Mesendoderm (in vitro differentiated cells): ENCODE results near the gene MOXD1.
A peak's percentile ranks its signal among the peaks of the same experiment; 100 is the strongest.
"Not testable (repeated sequence)": the region's sequence is repeated elsewhere in the genome, so short reads cannot be mapped to it uniquely, and the experiment has no call there.

Experiments used
- DNase-seq: peaks from one replicate; pipeline ENCODE4 v3.0.0; 2013
- H2AK5ac ChIP-seq: 2 replicates; pipeline ENCODE4 v1.6.1; 2013; ENCODE audit warnings: low read length, inconsistent platforms
- H2BK120ac ChIP-seq: 2 replicates; pipeline ENCODE4 v1.6.1; 2013; ENCODE audit warnings: low read depth, mild to moderate bottlenecking, low read length, moderate library complexity, mixed read lengths
- H2BK15ac ChIP-seq: replicated peaks from 2 replicates; pipeline ENCODE4 v1.6.1; 2013; ENCODE audit warnings: low read depth, mild to moderate bottlenecking, moderate library complexity
- H2BK5ac ChIP-seq: 2 replicates; pipeline ENCODE4 v1.6.1; 2013; ENCODE audit warnings: low read length, inconsistent platforms
- H3K18ac ChIP-seq: 2 replicates; pipeline ENCODE4 v1.6.1; 2013; ENCODE audit warnings: mild to moderate bottlenecking, low read length, mixed read lengths
- H3K23ac ChIP-seq: one replicate; pipeline ENCODE4 v1.6.1; 2013; ENCODE audit warnings: low read length
- H3K27ac ChIP-seq: 2 replicates; pipeline ENCODE4 v1.5.1; 2013; ENCODE audit warnings: low read depth, mild to moderate bottlenecking, inconsistent platforms, low read length, moderate library complexity
- H3K27me3 ChIP-seq: 2 replicates; pipeline ENCODE4 v1.6.1; 2013; ENCODE audit warnings: low read length, control low read depth, mild to moderate bottlenecking, inconsistent platforms; ENCODE audit not compliant: insufficient read depth, poor library complexity
- H3K36me3 ChIP-seq: 2 replicates; pipeline ENCODE4 v1.6.1; 2013; ENCODE audit warnings: low read length, inconsistent platforms; ENCODE audit not compliant: control insufficient read depth, insufficient read depth
- H3K4ac ChIP-seq: one replicate; pipeline ENCODE4 v1.6.1; 2013; ENCODE audit warnings: low read depth, mild to moderate bottlenecking, low read length, moderate library complexity
- H3K4me1 ChIP-seq: 2 replicates; pipeline ENCODE4 v1.6.1; 2013; ENCODE audit warnings: low read depth, low read length, inconsistent platforms; ENCODE audit not compliant: control insufficient read depth
- H3K4me2 ChIP-seq: 2 replicates; pipeline ENCODE4 v1.6.1; 2013; ENCODE audit warnings: low read length
- H3K4me3 ChIP-seq: 2 replicates; pipeline ENCODE4 v1.5.1; 2013; ENCODE audit warnings: mild to moderate bottlenecking, low read length
- H3K56ac ChIP-seq: one replicate; pipeline ENCODE4 v1.6.1; 2013; ENCODE audit warnings: low read length
- H3K79me1 ChIP-seq: 2 replicates; pipeline ENCODE4 v1.6.1; 2013; ENCODE audit warnings: low read length, inconsistent platforms
- H3K79me2 ChIP-seq: 2 replicates; pipeline ENCODE4 v1.6.1; 2013; ENCODE audit warnings: mild to moderate bottlenecking, low read length; ENCODE audit not compliant: control insufficient read depth, insufficient read depth
- H3K9ac ChIP-seq: 2 replicates; pipeline ENCODE4 v1.6.1; 2013; ENCODE audit warnings: low read length, inconsistent platforms
- H4K5ac ChIP-seq: one replicate; pipeline ENCODE4 v1.6.1; 2013; ENCODE audit warnings: low read length
- H4K8ac ChIP-seq: one replicate; pipeline ENCODE4 v1.6.1; 2013; ENCODE audit warnings: low read depth, mild to moderate bottlenecking, control low read depth, low read length, moderate library complexity
- WGBS: extraction: QIAGEN DNeasy Blood & Tissue Kit; methylation state at CpG from one replicate; pipeline ENCODE4 v1.1.7; 2013; ENCODE audit warnings: low lambda C conversion rate, missing lambda C conversion rate; ENCODE audit not compliant: insufficient coverage; ENCODE audit errors: extremely low coverage; 5-methylcytosine and 5-hydroxymethylcytosine counted together

Gene MOXD1

GRCh38 chr6:132359886-132360285, 41.4 kb downstream of the MOXD1 start:
- Histone ChIP-seq H4K5ac (no peak overlapping the region), H3K4me1 (no peaks in the 10 kb centered on the region), H3K79me1 (no peaks in the 10 kb centered on the region), H3K56ac (no peak overlapping the region), H3K36me3 (no peaks in the 10 kb centered on the region), H2BK15ac (no peak overlapping the region), H3K4ac (no peak overlapping the region), H3K79me2 (no peaks in the 10 kb centered on the region), H3K27ac (no peak overlapping the region), H2BK120ac (no peak overlapping the region), H3K27me3 (no peaks in the 10 kb centered on the region), H4K8ac (no peak overlapping the region), H3K4me3 (no peak overlapping the region), H3K4me2 (no peak overlapping the region), H3K9ac (no peak overlapping the region), H2AK5ac (no peak overlapping the region), H3K23ac (no peak overlapping the region), H3K18ac (no peak overlapping the region), H2BK5ac (no peak overlapping the region)
- DNase-seq: no peak
- no CpG with 5 or more reads among the region's 2 CpGs for WGBS

DNA sequence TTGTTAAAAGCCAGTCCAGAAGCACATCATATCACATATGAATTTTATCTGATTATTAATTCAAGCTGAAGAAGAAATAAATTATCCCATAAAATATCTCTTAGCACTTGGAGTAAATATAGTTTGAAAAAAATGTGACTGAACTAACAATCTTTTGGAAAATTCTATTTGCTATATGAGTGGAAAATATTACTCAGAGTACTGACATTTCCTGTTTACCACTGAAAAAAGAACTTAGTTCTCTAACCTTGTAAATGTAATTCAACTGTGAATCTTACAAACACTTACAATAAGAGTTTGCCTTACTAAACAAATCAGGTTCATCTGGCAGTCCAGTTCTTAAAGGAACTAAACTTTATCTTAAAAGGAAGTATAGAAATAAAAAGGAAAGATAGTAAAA, 44.2 kb downstream of the MOXD1 start:
- no peak overlapping the region for H2BK120ac ChIP-seq
- H4K5ac ChIP-seq: no peak overlapping the region
- no peaks in the 10 kb centered on the region for H3K79me1 ChIP-seq
- no peak overlapping the region for H3K23ac ChIP-seq
- no peaks in the 10 kb centered on the region for H3K79me2 ChIP-seq
- no peak for DNase-seq
- no peak overlapping the region for H3K27ac ChIP-seq
- H2AK5ac ChIP-seq: no peak overlapping the region
- H3K36me3 ChIP-seq: no peaks in the 10 kb centered on the region
- H4K8ac ChIP-seq: no peak overlapping the region
- H3K4me1 ChIP-seq: no peaks in the 10 kb centered on the region
- no peak overlapping the region for H2BK5ac ChIP-seq
- H3K56ac ChIP-seq: no peak overlapping the region
- no peak overlapping the region for H3K4me2 ChIP-seq
- no peak overlapping the region for H3K18ac ChIP-seq
- no peak overlapping the region for H2BK15ac ChIP-seq
- no peak overlapping the region for H3K9ac ChIP-seq
- no peaks in the 10 kb centered on the region for H3K27me3 ChIP-seq
- no peak overlapping the region for H3K4me3 ChIP-seq
- no peak overlapping the region for H3K4ac ChIP-seq

- Histone ChIP-seq H4K8ac (no peak overlapping the region), H3K23ac (no peak overlapping the region), H3K27ac (no peak overlapping the region), H3K9ac (no peak overlapping the region), H3K56ac (no peak overlapping the region), H2AK5ac (no peak overlapping the region), H3K18ac (peak overlapping the region; percentile 73), H2BK120ac (no peak overlapping the region), H2BK15ac (no peak overlapping the region), H4K5ac (no peak overlapping the region), H3K79me2 (no peaks in the 10 kb centered on the region), H3K4ac (no peak overlapping the region), H3K79me1 (no peaks in the 10 kb centered on the region), H3K4me1 (no peaks in the 10 kb centered on the region), H3K4me2 (no peak overlapping the region), H3K4me3 (no peak overlapping the region), H2BK5ac (no peak overlapping the region), H3K27me3 (no peaks in the 10 kb centered on the region), H3K36me3 (no peaks in the 10 kb centered on the region)
- peak; percentile 61 for DNase-seq
- WGBS: no CpG with 5 or more reads among the region's 7 CpGs
Observed at GRCh38 chr6:132354517-132355167, 46.6 kb downstream of the MOXD1 start.

- H3K27ac ChIP-seq, H3K27me3 ChIP-seq, DNase-seq, H4K5ac ChIP-seq, H3K36me3 ChIP-seq, H2BK15ac ChIP-seq, H3K9ac ChIP-seq, H4K8ac ChIP-seq, H3K4ac ChIP-seq, H3K18ac ChIP-seq, H3K23ac ChIP-seq, H3K79me1 ChIP-seq, H3K4me1 ChIP-seq, H3K79me2 ChIP-seq, H2BK5ac ChIP-seq, H3K4me2 ChIP-seq, H2AK5ac ChIP-seq, H3K56ac ChIP-seq, H3K4me3 ChIP-seq, H2BK120ac ChIP-seq: not testable (repeated sequence)
- no CpG with 5 or more reads among the region's 3 CpGs for WGBS
Observed at GRCh38 chr6:132351986-132352385, 49.3 kb downstream of the MOXD1 start.

DNA sequence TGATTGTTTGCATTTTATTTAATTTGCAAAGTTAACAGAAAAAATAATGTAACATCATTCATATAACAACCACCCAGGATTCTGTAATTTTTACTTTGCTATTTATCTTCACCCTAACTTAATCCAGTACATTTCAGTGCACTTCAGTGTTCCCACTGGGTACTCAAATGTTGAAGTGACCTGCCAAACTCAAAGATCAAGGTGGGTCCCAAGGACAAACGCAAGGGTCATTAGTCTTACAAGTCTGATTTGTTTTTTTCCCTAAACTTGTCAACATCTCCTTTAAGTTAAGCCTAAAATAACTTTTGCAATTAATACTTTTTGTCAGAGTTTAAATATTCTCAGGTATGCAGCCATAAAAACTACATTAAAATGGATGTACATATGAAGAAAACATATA, 53.0 kb downstream of the MOXD1 start:
- H3K27ac ChIP-seq: no peak overlapping the region
- DNase-seq: no peak
- H2BK5ac ChIP-seq: no peak overlapping the region
- no peak overlapping the region for H3K4me3 ChIP-seq
- no peak overlapping the region for H2BK15ac ChIP-seq
- H2AK5ac ChIP-seq: no peak overlapping the region
- no peak overlapping the region for H3K4ac ChIP-seq
- no peaks in the 10 kb centered on the region for H3K79me2 ChIP-seq
- no peak overlapping the region for H3K23ac ChIP-seq
- no peaks in the 10 kb centered on the region for H3K4me1 ChIP-seq
- no peaks in the 10 kb centered on the region for H3K27me3 ChIP-seq
- H3K79me1 ChIP-seq: no peaks in the 10 kb centered on the region
- H4K8ac ChIP-seq: no peak overlapping the region
- H3K4me2 ChIP-seq: no peak overlapping the region
- H3K18ac ChIP-seq: no peak overlapping the region
- no peaks in the 10 kb centered on the region for H3K36me3 ChIP-seq
- no peak overlapping the region for H2BK120ac ChIP-seq
- no CpG with 5 or more reads among the region's 1 CpG for WGBS
- no peak overlapping the region for H3K56ac ChIP-seq
- no peak overlapping the region for H3K9ac ChIP-seq
- H4K5ac ChIP-seq: no peak overlapping the region

GRCh38 chr6:132344811-132345210, 56.5 kb downstream of the MOXD1 start:
- no peaks in the 10 kb centered on the region for H3K79me2 ChIP-seq
- no peak overlapping the region for H2BK15ac ChIP-seq
- no peak overlapping the region for H4K5ac ChIP-seq
- H4K8ac ChIP-seq: no peak overlapping the region
- no peaks in the 10 kb centered on the region for H3K79me1 ChIP-seq
- no peak overlapping the region for H3K18ac ChIP-seq
- H2BK5ac ChIP-seq: no peak overlapping the region
- no peak overlapping the region for H3K27ac ChIP-seq
- no peak overlapping the region for H2BK120ac ChIP-seq
- no peaks in the 10 kb centered on the region for H3K4me1 ChIP-seq
- no peak overlapping the region for H3K4me3 ChIP-seq
- H3K9ac ChIP-seq: no peak overlapping the region
- no peak overlapping the region for H3K4ac ChIP-seq
- no peaks in the 10 kb centered on the region for H3K36me3 ChIP-seq
- no peaks in the 10 kb centered on the region for H3K27me3 ChIP-seq
- no peak overlapping the region for H3K56ac ChIP-seq
- no peak for DNase-seq
- no peak overlapping the region for H2AK5ac ChIP-seq
- H3K23ac ChIP-seq: no peak overlapping the region
- no CpG with 5 or more reads among the region's 5 CpGs for WGBS
- H3K4me2 ChIP-seq: no peak overlapping the region
